HPDE6-E6E7 (cell line): ENCODE results near the gene SERPINB6.
"Not testable (repeated sequence)": the region's sequence is repeated elsewhere in the genome, so short reads cannot be mapped to it uniquely, and the experiment has no call there.

ENCODE experiments used
- DNase-seq: peaks from one replicate; pipeline ENCODE4 v3.0.0; 2011; ENCODE audit warnings: missing footprints; ENCODE audit errors: extremely low spot score

SERPINB6 gene

GRCh38 chr6:2958776-2959175, 12.6 kb downstream of the SERPINB6 start:
- DNase-seq, result no peak

- DNase-seq, result no peak
Measured at GRCh38 chr6:2958331-2958711, 13.0 kb downstream of the SERPINB6 start.

- no peak for DNase-seq
Measured at GRCh38 chr6:2957696-2958330, 13.6 kb downstream of the SERPINB6 start.

GRCh38 chr6:2956930-2957685, 14.3 kb downstream of the SERPINB6 start:
- DNase-seq, result no peak

- DNase-seq, result no peak
Measured at GRCh38 chr6:2953098-2953497, 18.3 kb downstream of the SERPINB6 start.

GRCh38 chr6:2952557-2953095, 18.7 kb downstream of the SERPINB6 start:
- peak; percentile 31 for DNase-seq

GRCh38 chr6:2951728-2952127, 19.6 kb downstream of the SERPINB6 start:
- no peak for DNase-seq

- no peak for DNase-seq
Measured at GRCh38 chr6:2950713-2951112, 20.7 kb downstream of the SERPINB6 start.

GRCh38 chr6:2949536-2950083, 21.8 kb downstream of the SERPINB6 start:
- DNase-seq, result no peak

- DNase-seq, result no peak
Measured at GRCh38 chr6:2949121-2949520, 22.2 kb downstream of the SERPINB6 start.

GRCh38 chr6:2948228-2949025, 22.9 kb downstream of the SERPINB6 start:
- DNase-seq, result no peak

- no peak for DNase-seq
Measured at GRCh38 chr6:2947445-2947844, 23.9 kb downstream of the SERPINB6 start.

- no peak for DNase-seq
Measured at GRCh38 chr6:2945153-2945452, 26.3 kb downstream of the SERPINB6 start.

GRCh38 chr6:2944405-2945152, 26.8 kb downstream of the SERPINB6 start:
- no peak for DNase-seq

GRCh38 chr6:2943564-2943955, 27.8 kb downstream of the SERPINB6 start:
- DNase-seq, result no peak

GRCh38 chr6:2942914-2943563, 28.3 kb downstream of the SERPINB6 start:
- no peak for DNase-seq

GRCh38 chr6:2942116-2942515, 29.3 kb downstream of the SERPINB6 start:
- DNase-seq, result not testable (repeated sequence)

GRCh38 chr6:2940851-2941250, 30.5 kb downstream of the SERPINB6 start:
- no peak for DNase-seq

GRCh38 chr6:2940010-2940850, 31.1 kb downstream of the SERPINB6 start:
- DNase-seq, result no peak
